Thyroid gland (tissue), 4 donors: ENCODE measurements around the gene NDUFV3. TPM values are rescaled to one million over a fixed set of nuclear protein-coding genes. Genes with fewer than 3 reads are reported as not detected.
A peak's percentile ranks its signal among the peaks of the same experiment; 100 is the strongest.

Source experiments
- DNase-seq, 2 donors: peaks; one replicate each; pipeline ENCODE4 v3.0.0-alpha.2; 2019
- H3K27ac ChIP-seq, 3 donors: fragments of 200-600 bp; sonication (generic); 1 replicate in 2 of 3; 2 replicates in 1 of 3; pipeline ENCODE4 v1.5.1; 2016 to 2019; ENCODE audit warnings: mild to moderate bottlenecking in 1 of 3, moderate library complexity in 1 of 3
- H3K27me3 ChIP-seq: fragments of 200-600 bp; sonication (generic); one replicate; pipeline ENCODE4 v1.5.1; 2019
- H3K36me3 ChIP-seq, 2 donors: fragments of 200-600 bp; sonication (generic); one replicate each; pipeline ENCODE4 v1.5.1; 2016 to 2019
- H3K4me1 ChIP-seq, 2 donors: fragments of 200-600 bp; sonication (generic); one replicate each; pipeline ENCODE4 v1.5.1; 2017 to 2019
- H3K4me3 ChIP-seq, 3 donors: fragments of 200-600 bp; sonication (generic); replicated peaks in 1 of 3; 1 replicate in 2 of 3; 2 replicates in 1 of 3; pipeline ENCODE4 v1.5.1; 2016; ENCODE audit warnings: mild to moderate bottlenecking in 1 of 3
- H3K9me3 ChIP-seq: fragments of 200-600 bp; sonication (generic); one replicate; pipeline ENCODE4 v1.5.1; 2017
- POLR2A ChIP-seq, 2 donors: fragments of 450-650 bp; IDR thresholded peaks; one replicate each; pipeline ENCODE4 v1.6.1; 2017; ENCODE audit warnings: antibody characterized with exemption in 2 of 2, mild to moderate bottlenecking in 2 of 2, moderate library complexity in 1 of 2
- WGBS, 2 donors: methylation state at CpG; one replicate each; pipeline ENCODE4 v1.1.5; 2017; 5-methylcytosine and 5-hydroxymethylcytosine counted together
- intact Hi-C: fragments of 100-400 bp; cut with DNase I; formaldehyde crosslinking; loops from one replicate; pipeline ENCODE4 v1.15.1; 2023
- total RNA-seq, 4 donors: library from RNA; depleted of rRNA; stranded (reverse); fragments of >200 nt; gene quantifications; one replicate each; pipeline ENCODE4 v1.2.3, GENCODE V29; 2016
- TF ChIP-seq, protein P1 (sequence below), 6 experiments: fragments of 200-600 bp in 3 of 6; fragments of 450-650 bp in 3 of 6; sonication (generic) in 3 of 6; IDR thresholded peaks; one replicate each; pipeline ENCODE4 v1.5.1; 2016 to 2019; ENCODE audit warnings: antibody characterized with exemption in 6 of 6, mild to moderate bottlenecking in 2 of 6, inconsistent platforms in 1 of 6, moderate library complexity in 1 of 6

Gene NDUFV3
- total RNA-seq, 4 donors from 2014 or later, result 51.9 to 61.8 (median 55.2) TPM

DNA sequence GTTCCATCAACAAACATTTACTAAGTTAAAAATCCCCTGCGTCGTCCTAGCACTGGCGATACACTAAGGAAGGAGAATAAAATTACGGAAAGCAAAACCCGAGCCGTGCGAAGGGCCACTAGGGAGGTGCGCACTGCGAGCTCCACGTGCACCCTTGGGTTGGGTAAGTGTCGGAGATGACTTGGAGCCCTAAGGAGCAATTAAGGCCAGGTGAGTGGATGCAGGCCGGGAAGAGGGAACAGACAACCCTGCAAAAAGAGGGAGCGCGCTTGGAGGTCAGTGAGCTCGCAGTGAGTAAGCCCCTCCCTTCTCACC is 14.5 kb upstream of the NDUFV3 start:
- Histone ChIP-seq H3K36me3 (peaks cover 0 to 12% of the 10 kb centered on the region in 2 donors), H3K4me1 (peaks cover 10 to 17% of the 10 kb centered on the region in 2 donors), H3K27ac (peak overlapping the region in 1 of 3 donors; percentile 39), H3K4me3 (peak overlapping the region; percentile 22 to 94 (median 80)), H3K27me3 (no peaks in the 10 kb centered on the region), H3K9me3 (no peaks in the 10 kb centered on the region)
- TF ChIP-seq POLR2A (IDR thresholded peaks at IDR 0.05), result no peak
- TF ChIP-seq, protein P1, sequence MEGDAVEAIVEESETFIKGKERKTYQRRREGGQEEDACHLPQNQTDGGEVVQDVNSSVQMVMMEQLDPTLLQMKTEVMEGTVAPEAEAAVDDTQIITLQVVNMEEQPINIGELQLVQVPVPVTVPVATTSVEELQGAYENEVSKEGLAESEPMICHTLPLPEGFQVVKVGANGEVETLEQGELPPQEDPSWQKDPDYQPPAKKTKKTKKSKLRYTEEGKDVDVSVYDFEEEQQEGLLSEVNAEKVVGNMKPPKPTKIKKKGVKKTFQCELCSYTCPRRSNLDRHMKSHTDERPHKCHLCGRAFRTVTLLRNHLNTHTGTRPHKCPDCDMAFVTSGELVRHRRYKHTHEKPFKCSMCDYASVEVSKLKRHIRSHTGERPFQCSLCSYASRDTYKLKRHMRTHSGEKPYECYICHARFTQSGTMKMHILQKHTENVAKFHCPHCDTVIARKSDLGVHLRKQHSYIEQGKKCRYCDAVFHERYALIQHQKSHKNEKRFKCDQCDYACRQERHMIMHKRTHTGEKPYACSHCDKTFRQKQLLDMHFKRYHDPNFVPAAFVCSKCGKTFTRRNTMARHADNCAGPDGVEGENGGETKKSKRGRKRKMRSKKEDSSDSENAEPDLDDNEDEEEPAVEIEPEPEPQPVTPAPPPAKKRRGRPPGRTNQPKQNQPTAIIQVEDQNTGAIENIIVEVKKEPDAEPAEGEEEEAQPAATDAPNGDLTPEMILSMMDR (IDR thresholded peaks at IDR 0.05), result no peak
- DNase-seq, result no peak
- 1 to 2% methylated on average over 15 of the region's 15 CpGs for WGBS, 2 donors
- intact Hi-C loops, result no loop called here

DNA sequence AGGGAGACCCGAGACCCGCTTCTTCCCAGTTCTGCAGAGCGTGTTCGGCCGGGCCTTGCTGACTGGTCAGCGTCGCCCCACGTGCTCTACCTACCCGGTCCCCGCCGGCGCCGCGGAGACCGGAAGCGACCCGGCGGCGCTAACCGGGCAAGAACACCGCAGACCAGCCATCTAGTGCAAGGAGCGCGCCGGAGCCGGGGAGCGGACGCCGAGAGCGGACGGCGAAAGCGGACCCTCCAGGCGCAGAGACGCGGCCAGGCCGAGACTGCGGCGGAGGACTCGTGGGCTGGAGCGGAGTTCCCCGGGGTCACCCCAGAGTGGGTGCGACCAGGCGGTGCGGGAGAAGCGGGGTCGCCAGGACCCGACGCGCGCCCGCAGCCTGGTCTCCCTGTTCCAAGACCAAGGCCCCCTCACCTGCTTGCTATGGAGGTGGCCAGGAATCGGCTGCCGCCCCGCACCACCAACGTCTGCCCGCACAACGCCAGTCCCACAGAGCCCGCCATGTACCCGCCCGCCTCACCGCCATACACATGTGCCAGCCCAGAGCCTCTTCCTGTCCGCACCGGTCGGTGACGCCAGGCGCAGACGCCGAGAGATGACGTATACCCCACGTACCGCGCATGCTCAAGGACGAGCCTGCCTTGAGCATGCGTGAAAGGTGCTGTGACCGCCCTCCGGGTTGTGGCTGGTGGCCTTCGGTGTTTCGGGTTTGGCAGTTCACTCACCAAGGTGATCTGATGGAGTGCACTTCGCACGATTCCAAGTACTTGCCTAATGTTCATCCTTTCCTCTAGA is 13.9 kb upstream of the NDUFV3 start, which contains the start of gene WDR4:
Gene WDR4 (minus strand): TSS at position 547 of the 795 bp plus-strand sequence. CDS start 44 bp downstream, at position 503.
- Histone ChIP-seq H3K27ac (peak within 1 kb of the TSS; percentile 14 to 54 (median 53)), H3K27me3 (no peaks in the 10 kb centered on the region), H3K36me3 (peaks cover 0 to 12% of the 10 kb centered on the region in 2 donors), H3K4me3 (peak within 1 kb of the TSS; percentile 22 to 94 (median 80)), H3K4me1 (peaks cover 10 to 17% of the 10 kb centered on the region in 2 donors), H3K9me3 (no peaks in the 10 kb centered on the region)
- WGBS, 2 donors, result 0% methylated on average over 16 of the region's 80 CpGs
- peak; percentile 96 to 98 for DNase-seq
- intact Hi-C loops, result no loop called here
- peak in 1 of 2 donors; percentile 88 for TF ChIP-seq POLR2A (IDR thresholded peaks at IDR 0.05)
- TF ChIP-seq, protein P1 (IDR thresholded peaks at IDR 0.05), result peak in 1 of 6 experiments; percentile 21

DNA sequence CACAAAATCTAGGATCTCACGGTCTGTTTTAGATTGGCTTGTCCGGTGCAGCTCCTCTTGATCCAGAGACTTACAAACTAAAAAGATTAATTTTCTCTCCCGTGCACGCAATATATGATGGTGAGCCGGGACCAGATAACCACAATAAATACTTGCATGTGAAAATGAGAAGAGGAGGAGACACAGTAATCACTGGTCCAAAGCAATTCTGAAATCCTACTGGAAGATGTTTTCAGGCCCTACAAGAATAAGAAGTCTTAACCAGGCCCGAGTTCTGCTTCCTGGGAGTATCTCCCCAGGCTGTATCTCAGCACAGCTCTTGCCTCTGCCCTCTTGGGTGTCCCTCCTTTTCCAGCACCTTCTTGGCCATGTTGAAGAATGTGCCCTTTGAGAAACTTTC is 12.8 kb upstream of the NDUFV3 start:
- 97 to 99% methylated on average over 6 of the region's 6 CpGs for WGBS, 2 donors
- Histone ChIP-seq H3K36me3 (peaks cover 0 to 3% of the 10 kb centered on the region in 2 donors), H3K4me1 (peaks cover 10 to 17% of the 10 kb centered on the region in 2 donors), H3K9me3 (no peaks in the 10 kb centered on the region), H3K4me3 (no peak overlapping the region), H3K27ac (no peak overlapping the region), H3K27me3 (no peaks in the 10 kb centered on the region)
- intact Hi-C loops, result no loop called here
- TF ChIP-seq, protein P1 (IDR thresholded peaks at IDR 0.05), result no peak
- no peak for TF ChIP-seq POLR2A (IDR thresholded peaks at IDR 0.05)
- DNase-seq, result no peak

DNA sequence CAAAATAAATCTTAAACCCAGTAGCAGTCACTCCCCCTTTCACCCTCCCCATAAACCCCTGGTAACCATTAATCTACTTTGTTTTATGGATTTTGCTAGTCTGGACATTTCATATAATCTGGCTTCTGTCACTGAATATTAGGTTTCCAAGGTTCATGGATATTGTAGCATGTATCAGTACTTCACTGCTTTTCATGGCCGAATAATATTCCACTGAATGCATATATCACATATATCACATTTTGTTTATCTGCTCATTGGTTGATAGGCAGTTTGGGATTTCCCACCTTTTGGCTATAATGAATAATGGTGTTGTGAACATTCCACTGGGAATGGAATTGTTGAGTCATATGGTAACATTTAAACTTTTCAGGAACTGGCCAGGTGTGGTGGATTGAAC is 9.2 kb upstream of the NDUFV3 start:
- Histone ChIP-seq H3K9me3 (no peaks in the 10 kb centered on the region), H3K4me3 (no peak overlapping the region), H3K36me3 (no peaks in the 10 kb centered on the region), H3K27ac (no peak overlapping the region), H3K4me1 (peaks cover 6% of the 10 kb centered on the region in 2 donors), H3K27me3 (no peaks in the 10 kb centered on the region)
- DNase-seq, result no peak
- intact Hi-C loops, result no loop called here
- TF ChIP-seq POLR2A (IDR thresholded peaks at IDR 0.05), result no peak
- TF ChIP-seq, protein P1 (IDR thresholded peaks at IDR 0.05), result no peak
- WGBS, 2 donors, result 45 to 97% methylated on average over 1 of the region's 1 CpG

DNA sequence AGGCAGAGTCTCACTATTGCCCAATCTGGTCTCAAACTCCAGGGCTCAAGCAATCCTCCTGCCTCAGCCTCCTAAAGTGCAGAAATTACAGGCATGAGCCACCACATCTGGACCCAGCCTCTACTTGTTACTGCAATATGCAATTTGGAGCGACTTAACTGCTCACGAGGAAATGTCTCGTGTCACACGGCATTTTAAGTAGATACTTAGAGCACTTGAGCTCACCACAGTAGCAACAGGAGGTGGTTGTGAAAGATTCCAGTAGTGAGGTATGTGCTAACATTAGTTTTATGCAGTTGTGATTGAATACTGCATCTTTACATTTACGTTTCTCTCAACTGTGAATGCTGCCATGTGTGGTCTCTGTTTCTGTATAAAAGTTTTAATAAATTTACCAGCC is 5.8 kb upstream of the NDUFV3 start:
- DNase-seq, result no peak
- H3K27ac ChIP-seq, result no peak overlapping the region
- WGBS, 2 donors, result 44 to 47% methylated on average over 5 of the region's 5 CpGs

More for the DNA sequence above, 5.8 kb upstream of the NDUFV3 start:
- Histone ChIP-seq H3K9me3 (no peaks in the 10 kb centered on the region), H3K36me3 (no peaks in the 10 kb centered on the region), H3K4me1 (no peaks in the 10 kb centered on the region), H3K4me3 (no peak overlapping the region), H3K27me3 (no peaks in the 10 kb centered on the region)
- no peak for TF ChIP-seq POLR2A (IDR thresholded peaks at IDR 0.05)
- TF ChIP-seq, protein P1 (IDR thresholded peaks at IDR 0.05), result no peak
- intact Hi-C loops, result no loop called here
